GM12878 (cell line): Measurements from ENCODE around the gene WNK2.
"Not testable (repeated sequence)": the region's sequence is repeated elsewhere in the genome, so short reads cannot be mapped to it uniquely, and the experiment has no call there.

Experiments used
- BHLHE40 ChIP-seq, 2 experiments: fragments of 450-650 bp in 1 of 2; IDR thresholded peaks; 2 replicates each; pipeline ENCODE4 v1.6.1; 2011 to 2017; ENCODE audit warnings: low read depth in 2 of 2, borderline replicate concordance in 1 of 2, improper control_type of control experiment in 1 of 2, low read length in 1 of 2, mild to moderate bottlenecking in 1 of 2
- CHD1 ChIP-seq: IDR thresholded peaks from 2 replicates; pipeline ENCODE4 v1.6.1; 2012; ENCODE audit warnings: low read depth, low read length, improper control_type of control experiment
- EZH2 ChIP-seq: IDR thresholded peaks from 2 replicates; pipeline ENCODE4 v1.6.1; 2012; ENCODE audit warnings: low read depth, mild to moderate bottlenecking, control low read depth, inconsistent platforms, low read length, borderline replicate concordance; ENCODE audit not compliant: control insufficient read depth
- POLR2AphosphoS5 ChIP-seq: IDR thresholded peaks from 2 replicates; pipeline ENCODE4 v1.6.1; 2011; ENCODE audit warnings: mild to moderate bottlenecking, low read length, inconsistent platforms
- RAD21 ChIP-seq: IDR thresholded peaks from 2 replicates; pipeline ENCODE4 v1.6.1; 2011; ENCODE audit warnings: mild to moderate bottlenecking, low read depth, low read length, moderate library complexity; ENCODE audit not compliant: insufficient read depth
- RFX5 ChIP-seq: IDR thresholded peaks from 2 replicates; pipeline ENCODE4 v1.6.1; 2011; ENCODE audit warnings: low read depth, low read length, improper control_type of control experiment
- TARDBP ChIP-seq: IDR thresholded peaks from 2 replicates; pipeline ENCODE4 v1.6.1; 2016; ENCODE audit warnings: borderline replicate concordance
- TCF12 ChIP-seq: IDR thresholded peaks from 2 replicates; pipeline ENCODE4 v1.6.1; 2011; ENCODE audit warnings: low read depth, mild to moderate bottlenecking, low read length
- ZBED1 ChIP-seq: IDR thresholded peaks from 2 replicates; pipeline ENCODE4 v1.6.1; 2016; ENCODE audit warnings: borderline replicate concordance
- ZNF24 ChIP-seq: fragments of 450-650 bp; IDR thresholded peaks from 2 replicates; pipeline ENCODE4 v1.6.1; 2017; ENCODE audit warnings: antibody characterized with exemption, mild to moderate bottlenecking
- TF ChIP-seq, protein P1 (sequence below), 3 experiments: IDR thresholded peaks in 2 of 3; conservative IDR thresholded peaks in 1 of 3; 2 replicates each; pipeline ENCODE4 v1.5.1; 2011; ENCODE audit warnings: low read depth in 3 of 3, low read length in 3 of 3, mild to moderate bottlenecking in 3 of 3, control low read depth in 2 of 3, moderate library complexity in 2 of 3, inconsistent platforms in 1 of 3, mixed read lengths in 1 of 3; ENCODE audit not compliant: control insufficient read depth in 2 of 3, insufficient read depth in 1 of 3; ENCODE audit errors: extremely low read depth in 1 of 3
- TF ChIP-seq, protein P2 (sequence below): IDR thresholded peaks from 2 replicates; pipeline ENCODE4 v1.6.1; 2012; ENCODE audit warnings: mild to moderate bottlenecking, low read depth, low read length

DNA sequence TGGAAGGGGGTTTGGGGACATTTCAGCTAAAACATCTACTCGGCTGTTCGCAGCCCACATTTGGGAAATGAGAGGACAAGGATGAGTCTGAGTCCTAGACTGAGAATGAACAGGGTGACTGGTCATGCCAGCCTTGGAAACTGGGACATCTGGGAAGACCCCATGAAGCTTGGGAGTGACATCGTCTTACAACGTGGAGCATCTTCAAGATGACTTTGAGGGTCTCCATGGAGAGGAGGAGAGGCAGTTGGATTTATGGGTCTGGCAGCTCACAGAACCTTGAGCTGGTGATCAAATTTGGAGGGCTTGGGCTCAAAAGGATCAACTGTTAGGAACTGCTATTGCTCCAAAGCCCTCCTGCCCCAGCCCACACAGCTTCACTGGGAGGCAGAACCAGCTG, 182.5 kb downstream of the WNK2 start:
- TF ChIP-seq, protein P1, sequence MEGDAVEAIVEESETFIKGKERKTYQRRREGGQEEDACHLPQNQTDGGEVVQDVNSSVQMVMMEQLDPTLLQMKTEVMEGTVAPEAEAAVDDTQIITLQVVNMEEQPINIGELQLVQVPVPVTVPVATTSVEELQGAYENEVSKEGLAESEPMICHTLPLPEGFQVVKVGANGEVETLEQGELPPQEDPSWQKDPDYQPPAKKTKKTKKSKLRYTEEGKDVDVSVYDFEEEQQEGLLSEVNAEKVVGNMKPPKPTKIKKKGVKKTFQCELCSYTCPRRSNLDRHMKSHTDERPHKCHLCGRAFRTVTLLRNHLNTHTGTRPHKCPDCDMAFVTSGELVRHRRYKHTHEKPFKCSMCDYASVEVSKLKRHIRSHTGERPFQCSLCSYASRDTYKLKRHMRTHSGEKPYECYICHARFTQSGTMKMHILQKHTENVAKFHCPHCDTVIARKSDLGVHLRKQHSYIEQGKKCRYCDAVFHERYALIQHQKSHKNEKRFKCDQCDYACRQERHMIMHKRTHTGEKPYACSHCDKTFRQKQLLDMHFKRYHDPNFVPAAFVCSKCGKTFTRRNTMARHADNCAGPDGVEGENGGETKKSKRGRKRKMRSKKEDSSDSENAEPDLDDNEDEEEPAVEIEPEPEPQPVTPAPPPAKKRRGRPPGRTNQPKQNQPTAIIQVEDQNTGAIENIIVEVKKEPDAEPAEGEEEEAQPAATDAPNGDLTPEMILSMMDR (IDR thresholded peaks at IDR 0.05 in 2 of 3, conservative IDR thresholded peaks at IDR 0.05 in 1 of 3; ENCODE audit: control insufficient read depth in 2 of 3, extremely low read depth in 1 of 3, insufficient read depth in 1 of 3, low read depth in 3 of 3, low read length in 3 of 3) = not testable (repeated sequence)
- not testable (repeated sequence) for TF ChIP-seq CHD1; ZBED1; TARDBP; TCF12; RFX5; BHLHE40 (IDR thresholded peaks at IDR 0.05; ENCODE audit: borderline replicate concordance in 1 of 2, low read depth in 2 of 2, low read length in 1 of 2); EZH2; RAD21; POLR2AphosphoS5; ZNF24
- TF ChIP-seq, protein P2, sequence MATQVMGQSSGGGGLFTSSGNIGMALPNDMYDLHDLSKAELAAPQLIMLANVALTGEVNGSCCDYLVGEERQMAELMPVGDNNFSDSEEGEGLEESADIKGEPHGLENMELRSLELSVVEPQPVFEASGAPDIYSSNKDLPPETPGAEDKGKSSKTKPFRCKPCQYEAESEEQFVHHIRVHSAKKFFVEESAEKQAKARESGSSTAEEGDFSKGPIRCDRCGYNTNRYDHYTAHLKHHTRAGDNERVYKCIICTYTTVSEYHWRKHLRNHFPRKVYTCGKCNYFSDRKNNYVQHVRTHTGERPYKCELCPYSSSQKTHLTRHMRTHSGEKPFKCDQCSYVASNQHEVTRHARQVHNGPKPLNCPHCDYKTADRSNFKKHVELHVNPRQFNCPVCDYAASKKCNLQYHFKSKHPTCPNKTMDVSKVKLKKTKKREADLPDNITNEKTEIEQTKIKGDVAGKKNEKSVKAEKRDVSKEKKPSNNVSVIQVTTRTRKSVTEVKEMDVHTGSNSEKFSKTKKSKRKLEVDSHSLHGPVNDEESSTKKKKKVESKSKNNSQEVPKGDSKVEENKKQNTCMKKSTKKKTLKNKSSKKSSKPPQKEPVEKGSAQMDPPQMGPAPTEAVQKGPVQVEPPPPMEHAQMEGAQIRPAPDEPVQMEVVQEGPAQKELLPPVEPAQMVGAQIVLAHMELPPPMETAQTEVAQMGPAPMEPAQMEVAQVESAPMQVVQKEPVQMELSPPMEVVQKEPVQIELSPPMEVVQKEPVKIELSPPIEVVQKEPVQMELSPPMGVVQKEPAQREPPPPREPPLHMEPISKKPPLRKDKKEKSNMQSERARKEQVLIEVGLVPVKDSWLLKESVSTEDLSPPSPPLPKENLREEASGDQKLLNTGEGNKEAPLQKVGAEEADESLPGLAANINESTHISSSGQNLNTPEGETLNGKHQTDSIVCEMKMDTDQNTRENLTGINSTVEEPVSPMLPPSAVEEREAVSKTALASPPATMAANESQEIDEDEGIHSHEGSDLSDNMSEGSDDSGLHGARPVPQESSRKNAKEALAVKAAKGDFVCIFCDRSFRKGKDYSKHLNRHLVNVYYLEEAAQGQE = not testable (repeated sequence)
